H1 (cell line): Measurements from ENCODE around the gene NUDT3. TPM values are rescaled to one million over a fixed set of nuclear protein-coding genes. Genes with fewer than 3 reads are reported as not detected.

Experiments
- CTCF ChIA-PET: fragments of 300-600 bp; sonication (Branson Sonifier 250); formaldehyde crosslinking; loops from one replicate; lab custom pipeline; 2021; ENCODE audit not compliant: partially characterized antibody; lab: Charles Lee
- POLR2A ChIA-PET: fragments of 300-600 bp; sonication (Branson Sonifier 250); formaldehyde crosslinking; loops from one replicate; lab custom pipeline; 2021; ENCODE audit warnings: inconsistent platforms; ENCODE audit not compliant: partially characterized antibody; lab: Charles Lee
- DNase-seq, 2 experiments: peaks; one replicate each; pipeline versions ENCODE4 v3.0.0 to v3.0.0-alpha.2; 2010 to 2022; ENCODE audit warnings: low spot score in 2 of 2, low read depth in 1 of 2, mixed read lengths in 1 of 2
- FAIRE-seq: peaks from 2 replicates; lab custom pipeline; 2011; peaks lifted over from hg19 to GRCh38; lab: Jason Lieb, UNC
- H2AFZ ChIP-seq: 2 replicates; pipeline ENCODE4 v1.8.1; 2012; ENCODE audit warnings: low read length, inconsistent platforms
- H2AK5ac ChIP-seq: 2 replicates; pipeline ENCODE4 v1.6.1; 2013; ENCODE audit warnings: low read depth, low read length
- H2BK120ac ChIP-seq: replicated peaks from 2 replicates; pipeline ENCODE3; 2013; ENCODE audit warnings: low read depth, low read length, inconsistent platforms
- H2BK12ac ChIP-seq: 2 replicates; pipeline ENCODE4 v1.6.1; 2013; ENCODE audit warnings: low read depth, low read length
- H2BK15ac ChIP-seq: 2 replicates; pipeline ENCODE4 v1.6.1; 2013; ENCODE audit warnings: low read length
- H2BK20ac ChIP-seq: 2 replicates; pipeline ENCODE4 v1.6.1; 2013; ENCODE audit warnings: low read length
- H2BK5ac ChIP-seq: 2 replicates; pipeline ENCODE4 v1.6.1; 2013; ENCODE audit warnings: low read depth, low read length
- H3K14ac ChIP-seq: 2 replicates; pipeline ENCODE4 v1.6.1; 2013; ENCODE audit warnings: inconsistent platforms; ENCODE audit not compliant: insufficient read length
- H3K18ac ChIP-seq: 2 replicates; pipeline ENCODE4 v1.6.1; 2013; ENCODE audit warnings: low read length; ENCODE audit errors: extremely low read depth
- H3K23ac ChIP-seq: 2 replicates; pipeline ENCODE4 v1.6.1; 2013; ENCODE audit warnings: inconsistent platforms; ENCODE audit not compliant: insufficient read length
- H3K23me2 ChIP-seq: 2 replicates; pipeline ENCODE4 v1.6.1; 2013; ENCODE audit warnings: low read depth, low read length
- H3K27ac ChIP-seq: 2 replicates; pipeline ENCODE4 v1.6.1; 2011; ENCODE audit warnings: low read depth, low read length, inconsistent platforms
- H3K27me3 ChIP-seq, 4 experiments: replicated peaks in 1 of 4; 1 replicate in 1 of 4; 2 replicates in 3 of 4; pipeline versions ENCODE4 v1.6.1 to v1.8.1; 2011 to 2013; ENCODE audit warnings: low read length in 3 of 4, mild to moderate bottlenecking in 3 of 4, inconsistent platforms in 2 of 4, mixed read lengths in 2 of 4, moderate library complexity in 1 of 4; ENCODE audit not compliant: control insufficient read depth in 3 of 4, insufficient read depth in 3 of 4; ENCODE audit errors: extremely low read depth in 1 of 4
- H3K36me3 ChIP-seq, 4 experiments: 2 replicates each; pipeline versions ENCODE4 v1.6.1 to v1.8.1; 2011 to 2013; ENCODE audit warnings: mild to moderate bottlenecking in 4 of 4, low read length in 3 of 4, moderate library complexity in 2 of 4, control low read depth in 1 of 4, inconsistent platforms in 1 of 4; ENCODE audit not compliant: insufficient read depth in 4 of 4, control insufficient read depth in 2 of 4
- H3K4ac ChIP-seq: replicated peaks from 2 replicates; pipeline ENCODE3; 2013; ENCODE audit warnings: low read length, low read depth, mixed read lengths, inconsistent platforms; ENCODE audit not compliant: insufficient read length
- H3K4me1 ChIP-seq, 4 experiments: replicated peaks in 1 of 4; 1 replicate in 1 of 4; 2 replicates in 3 of 4; pipeline versions ENCODE4 v1.6.1 to v1.8.1; 2011 to 2013; ENCODE audit warnings: low read length in 3 of 4, inconsistent platforms in 2 of 4, mixed read lengths in 1 of 4; ENCODE audit not compliant: insufficient read depth in 4 of 4, control insufficient read depth in 3 of 4
- H3K4me2 ChIP-seq, 2 experiments: 2 replicates each; pipeline versions ENCODE4 v1.6.1 to v1.8.1; 2011 to 2013; ENCODE audit warnings: low read depth in 2 of 2, low read length in 2 of 2, control low read depth in 1 of 2, inconsistent platforms in 1 of 2, mild to moderate bottlenecking in 1 of 2; ENCODE audit not compliant: insufficient read depth in 1 of 2
- H3K4me3 ChIP-seq, 4 experiments: fragments of 200-600, 300-600 bp in 1 of 4; sonication (generic), shearing (Covaris generic), sonication (Bioruptor Twin) in 1 of 4; 2 replicates each; pipeline versions ENCODE4 v1.5.1 to v1.8.1; 2011 to 2016; ENCODE audit warnings: low read length in 4 of 4, low read depth in 3 of 4, control low read depth in 2 of 4, inconsistent platforms in 2 of 4, mild to moderate bottlenecking in 2 of 4, mixed read lengths in 1 of 4, moderate library complexity in 1 of 4; ENCODE audit not compliant: insufficient read depth in 2 of 4; ENCODE audit errors: extremely low read depth in 1 of 4
- H3K56ac ChIP-seq: replicated peaks from 2 replicates; pipeline ENCODE3; 2013; ENCODE audit warnings: low read depth, mild to moderate bottlenecking, mixed read lengths, low read length, inconsistent platforms; ENCODE audit not compliant: insufficient read length
- H3K79me1 ChIP-seq: 2 replicates; pipeline ENCODE4 v1.6.1; 2013; ENCODE audit warnings: low read depth, low read length, control low read depth
- H3K79me2 ChIP-seq, 2 experiments: 2 replicates each; pipeline versions ENCODE4 v1.6.1 to v1.8.1; 2012 to 2013; ENCODE audit warnings: low read length in 2 of 2, mild to moderate bottlenecking in 2 of 2, inconsistent platforms in 1 of 2; ENCODE audit not compliant: insufficient read depth in 2 of 2, control insufficient read depth in 1 of 2
- H3K9ac ChIP-seq, 4 experiments: replicated peaks in 1 of 4; 1 replicate in 1 of 4; 2 replicates in 3 of 4; pipeline versions ENCODE4 v1.6.1 to v1.8.1; 2011 to 2013; ENCODE audit warnings: low read depth in 3 of 4, low read length in 3 of 4, control low read depth in 2 of 4, mild to moderate bottlenecking in 2 of 4, moderate library complexity in 2 of 4, inconsistent platforms in 1 of 4; ENCODE audit errors: extremely low read depth in 1 of 4
- H3K9me3 ChIP-seq, 2 experiments: 2 replicates each; pipeline versions ENCODE4 v1.6.1 to v1.8.1; 2012 to 2013; ENCODE audit warnings: mild to moderate bottlenecking in 2 of 2, moderate library complexity in 2 of 2, control low read depth in 1 of 2, inconsistent platforms in 1 of 2, low read depth in 1 of 2, low read length in 1 of 2, mixed read lengths in 1 of 2; ENCODE audit not compliant: insufficient read depth in 2 of 2
- H4K20me1 ChIP-seq, 2 experiments: replicated peaks in 1 of 2; 2 replicates each; pipeline versions ENCODE3 to v1.8.1; 2011 to 2013; ENCODE audit warnings: inconsistent platforms in 2 of 2, low read length in 2 of 2, mild to moderate bottlenecking in 1 of 2; ENCODE audit not compliant: insufficient read depth in 2 of 2, control insufficient read depth in 1 of 2
- H4K5ac ChIP-seq: 2 replicates; pipeline ENCODE4 v1.6.1; 2013; ENCODE audit warnings: low read length, low read depth, mixed read lengths, inconsistent platforms; ENCODE audit not compliant: insufficient read length
- H4K8ac ChIP-seq: 2 replicates; pipeline ENCODE4 v1.8.0; 2013; ENCODE audit warnings: mild to moderate bottlenecking, moderate library complexity, low read length, inconsistent platforms; ENCODE audit not compliant: insufficient read depth; ENCODE audit errors: extremely low read depth
- H4K91ac ChIP-seq: replicated peaks from 2 replicates; pipeline ENCODE3; 2013; ENCODE audit warnings: low read length, mixed read lengths, inconsistent platforms; ENCODE audit not compliant: insufficient read length
- EGR1 ChIP-seq: IDR thresholded peaks from 2 replicates; pipeline ENCODE4 v1.6.1; 2011; ENCODE audit warnings: low read depth, low read length, borderline replicate concordance
- WGBS, 2 experiments: shearing (Covaris generic) in 1 of 2; methylation state at CpG; one replicate each; pipeline versions ENCODE4 v1.1.6 to v1.1.7; 2013 to 2015; ENCODE audit warnings: low lambda C conversion rate in 2 of 2, mixed read lengths in 2 of 2, inconsistent platforms in 1 of 2, low coverage in 1 of 2, missing lambda C conversion rate in 1 of 2; ENCODE audit not compliant: insufficient replicate concordance in 2 of 2, insufficient coverage in 1 of 2, insufficient read length in 1 of 2; ENCODE audit errors: extremely low coverage in 1 of 2, missing lambda C conversion rate in 1 of 2; 5-methylcytosine and 5-hydroxymethylcytosine counted together
- polyA plus RNA-seq, 7 experiments: library from polyadenylated mRNA; depleted of rRNA in 3 of 7; stranded (reverse) in 5 of 7; unstranded in 2 of 7; fragments of >200 nt in 5 of 7; fragments of 200-250 nt in 2 of 7; gene quantifications; 1 replicate in 5 of 7; 2 replicates in 1 of 7; 4 replicates in 1 of 7; pipeline versions ENCODE4 v1.2.1 to v1.2.3, GENCODE V29; 2011 to 2013; ENCODE audit warnings: missing spikeins in 2 of 7, mixed read lengths in 2 of 7
- total RNA-seq: library from RNA; stranded (reverse); fragmentation: NEBNext Ultra II Directional; extraction: Animal tissue kit (Norgen Biotek cat#: 25700); gene quantifications from 2 replicates; pipeline ENCODE4 v1.2.1, GENCODE V29; 2021

Gene NUDT3
- total and polyA plus RNA-seq, 2 of the 8 experiments (the other 6 are each of a cell fraction or from before 2014, with no cell fraction given): 14.1 to 36.9 TPM

DNA sequence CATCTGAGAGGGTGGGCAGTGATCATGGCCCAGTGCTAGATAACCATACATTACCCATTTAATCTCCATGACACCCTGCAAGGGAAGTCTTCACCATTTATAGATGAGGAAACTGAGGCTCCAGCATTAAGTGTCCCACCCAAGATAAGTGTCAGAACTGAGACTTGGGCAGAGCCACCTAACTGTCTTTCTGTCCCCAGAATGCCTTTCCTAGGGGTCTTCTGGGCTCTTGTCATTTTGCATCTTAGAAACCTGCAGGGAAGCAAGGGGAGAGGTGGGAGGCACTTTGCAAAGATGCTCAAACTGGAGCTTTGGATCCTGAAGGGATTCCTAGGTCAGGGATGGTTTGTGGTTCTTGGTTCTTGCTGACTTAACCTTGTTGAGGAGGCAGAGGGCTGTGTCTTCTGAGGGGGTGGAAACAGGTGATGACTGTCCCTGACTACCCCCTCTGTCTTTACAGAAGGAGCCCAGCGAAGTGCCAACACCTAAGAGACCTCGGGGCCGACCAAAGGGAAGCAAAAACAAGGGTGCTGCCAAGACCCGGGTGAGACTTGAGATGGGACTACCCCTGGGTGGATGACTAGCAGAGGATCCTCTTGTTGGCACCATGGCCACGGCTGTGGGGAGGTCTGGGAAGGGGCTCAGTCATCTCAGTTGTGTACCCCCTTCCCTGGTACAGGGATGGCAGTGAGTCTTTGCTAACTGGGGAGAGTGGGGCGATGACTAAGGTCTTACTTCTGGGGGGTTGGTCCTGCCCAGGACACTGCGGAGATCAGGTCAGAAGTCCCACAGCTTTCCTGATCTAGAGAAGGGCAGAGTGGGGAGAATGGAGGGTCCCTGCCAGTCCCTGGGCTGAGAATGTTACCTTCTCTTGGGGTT is 150.0 kb downstream of the NUDT3 start:
- Histone ChIP-seq H3K4me3 (no peak overlapping the region), H3K79me2 (peaks cover 38 to 48% of the 10 kb centered on the region in 2 experiments), H4K20me1 (peaks cover 61 to 66% of the 10 kb centered on the region in 2 experiments), H3K4me1 (peaks cover 10 to 42% (median 23%) of the 10 kb centered on the region in 4 experiments), H2BK120ac (no peak overlapping the region), H4K8ac (no peak overlapping the region), H3K9me3 (no peaks in the 10 kb centered on the region), H2AFZ (no peak overlapping the region), H2BK5ac (peak overlapping the region; percentile 1; the same call in 1 of the 2 replicates), H3K14ac (no peak overlapping the region), H2AK5ac (no peak overlapping the region), H4K5ac (no peak overlapping the region), H2BK20ac (no peak overlapping the region), H3K4me2 (no peak overlapping the region; a peak in 1 of 4 replicates), H3K23ac (no peak overlapping the region), H3K27ac (no peak overlapping the region; the same call in 1 of the 2 replicates), H3K36me3 (peaks cover 39 to 67% (median 53%) of the 10 kb centered on the region in 4 experiments), H3K18ac (no peak overlapping the region), H3K4ac (no peak overlapping the region), H2BK12ac (no peak overlapping the region), H3K27me3 (no peaks in the 10 kb centered on the region), H2BK15ac (no peak overlapping the region), H3K9ac (no peak overlapping the region), H3K23me2 (peaks cover 3% of the 10 kb centered on the region; the same call in 1 of the 2 replicates), H3K56ac (no peak overlapping the region), H3K79me1 (peaks cover 12% of the 10 kb centered on the region), H4K91ac (no peak overlapping the region)
- TF ChIP-seq EGR1: no peak
- POLR2A ChIA-PET: interaction anchor here (0.6 to 11.0 kb wide), 17 partner anchors 12 to 214 kb away, joined by 3 to 212 read pairs (median 4); partner anchors contain the start of gene RPS10
- WGBS, 2 experiments: 92% methylated on average over 7 of the region's 7 CpGs; no CpG with 5 or more reads in 1 of the 2 experiments
- DNase-seq: no peak
- no peak for FAIRE-seq
- CTCF ChIA-PET: interaction anchor here (2.2 kb wide), 1 partner anchor 46 kb away, joined by 9 read pairs; no protein-coding TSS in a partner anchor
